Fibroblast of the aortic adventitia (primary cell): ENCODE results near the gene FKBP3. TPM values are rescaled to one million over a fixed set of nuclear protein-coding genes. Genes with fewer than 3 reads are reported as not detected.

ENCODE experiments used
- DNase-seq: peaks from one replicate; pipeline ENCODE4 v3.0.0-alpha.2; 2010; ENCODE audit warnings: low read depth
- H3K4me3 ChIP-seq: 2 replicates; pipeline ENCODE4 v1.5.1; 2011; ENCODE audit warnings: low read depth, mild to moderate bottlenecking, control low read depth, low read length, moderate library complexity
- total RNA-seq: library from RNA; depleted of rRNA; stranded (reverse); fragments of >200 nt; gene quantifications from 2 replicates; pipeline ENCODE4 v1.2.3, GENCODE V29; 2012; ENCODE audit warnings: low replicate concordance
- TF ChIP-seq, protein P1 (sequence below): IDR thresholded peaks from 2 replicates; pipeline ENCODE4 v1.5.1; 2011; ENCODE audit warnings: mild to moderate bottlenecking, low read length, control low read depth, inconsistent platforms; ENCODE audit not compliant: insufficient read depth

FKBP3 gene
- total RNA-seq, 1 donor = 41.3 TPM

DNA sequence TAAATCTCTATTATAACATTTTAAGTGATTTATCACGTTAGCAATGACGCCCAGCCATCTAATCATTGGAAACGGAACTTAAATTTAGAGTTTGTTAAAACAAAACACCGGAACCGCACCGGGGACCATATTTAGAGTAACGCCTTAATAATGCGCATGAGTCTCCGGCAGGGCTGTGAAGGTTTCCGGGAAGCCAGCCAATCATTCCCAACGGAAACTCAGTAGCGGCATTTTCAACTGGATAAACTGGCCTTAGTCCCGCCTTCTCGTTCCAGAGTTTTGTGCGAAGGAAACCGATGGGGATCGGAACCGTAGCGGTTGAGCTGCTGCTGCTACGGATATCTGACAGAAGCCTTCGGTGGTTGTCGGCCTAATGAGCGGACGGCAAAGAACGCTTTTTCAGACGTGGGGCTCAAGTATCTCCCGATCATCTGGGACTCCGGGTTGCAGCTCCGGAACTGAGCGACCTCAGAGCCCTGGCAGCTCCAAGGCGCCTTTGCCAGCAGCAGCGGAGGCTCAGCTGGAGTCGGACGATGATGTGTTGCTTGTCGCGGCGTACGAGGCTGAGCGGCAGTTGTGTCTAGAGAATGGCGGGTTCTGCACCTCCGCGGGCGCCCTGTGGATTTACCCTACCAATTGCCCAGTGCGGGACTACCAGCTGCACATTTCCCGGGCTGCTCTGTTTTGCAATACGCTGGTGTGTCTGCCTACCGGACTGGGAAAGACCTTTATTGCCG lies 1.5 kb upstream of the FKBP3 start, which contains the start of gene FANCM:
TSS of gene FANCM (plus strand) at position 272 of the 737 bp plus-strand sequence. CDS start at position 374, 102 bp downstream.
- DNase-seq = peak; percentile 99
- peak within 1 kb of the TSS; percentile 80 for H3K4me3 ChIP-seq
- TF ChIP-seq, protein P1, sequence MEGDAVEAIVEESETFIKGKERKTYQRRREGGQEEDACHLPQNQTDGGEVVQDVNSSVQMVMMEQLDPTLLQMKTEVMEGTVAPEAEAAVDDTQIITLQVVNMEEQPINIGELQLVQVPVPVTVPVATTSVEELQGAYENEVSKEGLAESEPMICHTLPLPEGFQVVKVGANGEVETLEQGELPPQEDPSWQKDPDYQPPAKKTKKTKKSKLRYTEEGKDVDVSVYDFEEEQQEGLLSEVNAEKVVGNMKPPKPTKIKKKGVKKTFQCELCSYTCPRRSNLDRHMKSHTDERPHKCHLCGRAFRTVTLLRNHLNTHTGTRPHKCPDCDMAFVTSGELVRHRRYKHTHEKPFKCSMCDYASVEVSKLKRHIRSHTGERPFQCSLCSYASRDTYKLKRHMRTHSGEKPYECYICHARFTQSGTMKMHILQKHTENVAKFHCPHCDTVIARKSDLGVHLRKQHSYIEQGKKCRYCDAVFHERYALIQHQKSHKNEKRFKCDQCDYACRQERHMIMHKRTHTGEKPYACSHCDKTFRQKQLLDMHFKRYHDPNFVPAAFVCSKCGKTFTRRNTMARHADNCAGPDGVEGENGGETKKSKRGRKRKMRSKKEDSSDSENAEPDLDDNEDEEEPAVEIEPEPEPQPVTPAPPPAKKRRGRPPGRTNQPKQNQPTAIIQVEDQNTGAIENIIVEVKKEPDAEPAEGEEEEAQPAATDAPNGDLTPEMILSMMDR = no peak

DNA sequence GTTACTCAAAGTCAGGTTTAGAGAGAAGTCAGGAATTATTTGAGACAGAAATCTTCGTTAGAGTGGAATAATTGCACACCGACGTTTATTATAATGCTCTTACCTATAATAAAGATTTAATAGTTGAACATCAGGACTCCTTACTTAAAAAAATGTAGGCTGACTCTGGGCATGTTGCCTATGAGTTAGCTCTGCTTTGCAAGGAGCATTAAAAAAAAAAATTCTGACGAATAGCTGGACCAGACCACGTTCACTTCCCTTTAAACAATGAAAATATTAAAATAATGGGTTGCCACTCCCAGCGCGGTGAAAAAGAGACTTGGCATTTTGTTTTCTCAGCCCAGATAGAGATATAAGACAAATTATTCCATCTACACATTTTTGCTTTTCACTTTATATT lies 875 bp upstream of the FKBP3 start:
- TF ChIP-seq, protein P1 = no peak
- H3K4me3 ChIP-seq = peak overlapping the region; percentile 65
- peak; percentile 61 for DNase-seq

DNA sequence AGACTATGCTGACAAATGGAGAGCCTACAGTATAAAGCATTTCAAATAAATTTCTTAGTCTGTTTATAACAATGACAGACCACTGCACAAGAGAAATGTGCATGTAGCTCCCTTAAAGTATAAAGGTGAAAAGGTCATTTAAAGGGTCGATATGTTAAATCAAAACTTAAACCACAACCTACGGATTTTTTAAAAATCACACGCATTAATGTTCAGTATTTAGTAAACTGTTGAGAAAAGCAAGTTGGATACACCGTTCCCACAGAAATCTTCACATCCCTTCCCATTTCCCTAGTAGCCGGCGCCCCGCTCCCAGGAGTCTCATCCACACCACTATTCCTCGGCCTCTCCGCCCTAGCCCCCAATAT lies 614 bp downstream of the FKBP3 start:
- peak; percentile 13 for DNase-seq
- TF ChIP-seq, protein P1 = no peak
- H3K4me3 ChIP-seq = peak overlapping the region; percentile 85

DNA sequence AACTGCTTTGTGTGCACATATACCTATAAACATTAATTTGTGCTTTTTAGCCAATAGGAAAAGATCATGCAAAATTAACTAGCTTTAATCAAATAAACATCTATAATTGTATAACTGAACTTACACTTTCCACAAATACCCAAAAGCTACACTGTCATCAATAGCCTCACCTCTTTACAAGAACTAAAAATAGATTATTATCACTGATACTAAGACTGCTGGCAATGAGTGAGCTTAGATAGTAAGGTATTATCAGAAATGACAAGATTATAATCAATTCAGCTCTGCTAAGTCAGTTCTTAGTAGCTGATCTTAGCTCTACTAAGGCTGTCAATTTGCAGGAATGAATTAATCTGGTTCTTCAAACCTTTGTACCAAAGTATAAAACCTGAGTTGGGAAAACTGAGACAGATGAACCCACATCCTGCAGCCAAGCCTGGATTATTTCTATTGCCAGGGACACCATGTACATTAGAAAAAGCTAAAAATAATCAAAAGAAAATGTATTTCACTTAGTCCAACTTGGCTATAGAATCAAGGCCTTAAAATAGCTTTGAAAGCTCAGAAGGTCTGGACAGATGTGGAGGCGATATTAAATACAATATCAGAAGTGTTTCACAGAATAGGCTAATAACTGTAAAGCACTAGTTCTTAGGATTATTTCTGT lies 5.2 kb downstream of the FKBP3 start:
- no peak for DNase-seq
- H3K4me3 ChIP-seq = no peak overlapping the region
- TF ChIP-seq, protein P1 = no peak

DNA sequence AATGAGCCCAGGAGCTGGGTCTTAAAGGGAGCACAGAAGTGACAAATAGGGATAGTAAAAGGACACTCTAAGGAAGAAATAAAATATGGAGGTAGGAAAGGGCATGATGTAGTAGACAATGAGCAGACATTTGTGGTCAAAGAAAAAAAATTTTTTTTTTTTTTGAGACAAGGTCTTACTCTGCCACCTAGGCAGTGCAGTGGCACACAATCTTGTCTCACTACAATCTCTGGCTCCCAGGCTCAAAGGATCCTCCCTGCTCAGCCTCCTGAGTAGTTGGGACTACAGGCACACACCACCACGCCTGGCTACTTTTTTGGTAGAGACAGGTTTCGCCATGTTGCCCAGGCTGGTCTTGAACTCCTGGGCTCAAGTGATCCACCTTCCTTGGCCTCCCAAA lies 8.5 kb downstream of the FKBP3 start:
- TF ChIP-seq, protein P1 = no peak
- DNase-seq = no peak
- no peak overlapping the region for H3K4me3 ChIP-seq

DNA sequence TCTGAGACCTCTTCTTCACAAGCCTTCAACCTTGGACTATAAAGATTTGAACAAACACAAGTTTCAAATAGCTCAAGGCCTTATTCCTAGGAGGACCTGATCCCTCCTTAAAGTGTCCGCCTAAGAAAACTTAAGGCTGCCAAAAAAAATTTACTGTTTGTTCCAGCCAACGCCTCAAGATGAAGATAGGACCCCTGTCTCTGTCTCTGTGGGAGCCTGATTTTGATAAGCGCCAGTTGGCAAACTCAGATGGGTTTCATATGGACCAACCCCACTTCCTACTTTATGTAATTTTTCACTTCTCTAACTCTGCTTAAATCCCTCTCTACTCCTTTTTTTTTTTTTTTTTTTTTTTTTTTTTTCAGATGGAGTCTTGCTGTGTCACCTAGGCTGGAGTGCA lies 11.0 kb downstream of the FKBP3 start:
- TF ChIP-seq, protein P1 = no peak
- DNase-seq = no peak
- no peak overlapping the region for H3K4me3 ChIP-seq

DNA sequence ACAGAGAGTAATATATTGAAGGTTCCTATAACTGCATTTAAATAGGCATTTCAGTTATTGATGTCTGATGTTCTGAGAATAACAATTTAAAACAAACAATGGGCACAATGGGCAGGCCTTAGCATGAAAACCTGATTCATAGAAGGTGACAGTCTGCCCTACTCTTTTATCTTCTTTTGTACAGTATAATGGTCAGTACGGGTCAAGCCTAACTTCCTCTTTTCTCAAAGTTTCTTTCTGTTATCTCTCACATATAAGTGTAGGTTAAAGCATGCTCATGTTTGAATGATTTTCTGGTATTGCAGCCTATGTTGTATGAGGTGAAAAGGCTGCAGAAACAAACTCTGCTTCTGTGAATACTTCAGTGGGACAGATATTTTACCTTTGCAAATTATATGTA lies 14.2 kb downstream of the FKBP3 start:
- H3K4me3 ChIP-seq = no peak overlapping the region
- DNase-seq = no peak
- TF ChIP-seq, protein P1 = no peak
